ENCODE measurements around the gene RB1.

RB1 gene

DNA sequence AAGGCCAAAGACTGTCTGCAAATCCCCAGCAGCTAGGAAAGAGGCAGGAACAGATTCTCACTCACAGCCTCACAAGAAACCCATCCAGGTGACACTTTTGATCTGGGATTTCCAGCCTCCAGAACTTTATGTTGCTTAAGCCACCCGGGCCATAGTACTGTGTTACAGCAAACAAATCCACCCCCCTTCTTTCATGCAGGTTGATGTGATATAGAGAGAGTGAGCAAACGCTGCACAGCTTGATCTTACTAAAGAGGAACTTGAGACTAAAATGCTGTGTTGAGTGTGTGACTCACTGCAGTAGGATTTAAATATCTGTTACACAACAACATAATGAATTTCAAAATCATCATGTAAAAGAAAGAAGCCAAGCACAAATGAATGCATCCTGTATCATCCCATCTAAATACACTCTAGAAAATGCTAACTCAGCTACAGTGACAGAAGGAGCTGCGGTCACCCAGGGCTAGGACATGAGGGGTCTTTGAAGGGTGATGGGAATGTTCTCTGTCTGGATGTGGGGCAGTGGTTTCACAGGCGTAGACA is 197.2 kb downstream of the RB1 start:
- no peak for DNase-seq

DNA sequence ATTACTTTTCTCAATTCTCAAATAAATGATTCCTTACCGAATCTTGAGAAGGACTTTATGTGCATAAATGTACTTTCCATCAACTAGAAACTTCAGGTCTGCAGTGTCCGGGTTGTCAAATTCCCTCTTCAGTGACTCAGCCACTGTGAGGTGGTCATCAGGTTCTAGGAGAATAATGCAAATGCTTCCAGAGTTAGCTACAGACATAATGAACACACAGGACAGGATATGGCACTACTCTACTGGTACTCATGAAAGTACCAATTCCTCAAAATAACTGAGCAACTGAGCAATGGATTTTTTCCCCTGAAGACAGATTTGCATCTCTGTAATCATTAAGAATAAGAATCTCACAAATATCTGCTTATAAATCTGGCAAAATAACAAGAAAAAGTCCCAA is 198.2 kb downstream of the RB1 start:
- DNase-seq, result no peak

DNA sequence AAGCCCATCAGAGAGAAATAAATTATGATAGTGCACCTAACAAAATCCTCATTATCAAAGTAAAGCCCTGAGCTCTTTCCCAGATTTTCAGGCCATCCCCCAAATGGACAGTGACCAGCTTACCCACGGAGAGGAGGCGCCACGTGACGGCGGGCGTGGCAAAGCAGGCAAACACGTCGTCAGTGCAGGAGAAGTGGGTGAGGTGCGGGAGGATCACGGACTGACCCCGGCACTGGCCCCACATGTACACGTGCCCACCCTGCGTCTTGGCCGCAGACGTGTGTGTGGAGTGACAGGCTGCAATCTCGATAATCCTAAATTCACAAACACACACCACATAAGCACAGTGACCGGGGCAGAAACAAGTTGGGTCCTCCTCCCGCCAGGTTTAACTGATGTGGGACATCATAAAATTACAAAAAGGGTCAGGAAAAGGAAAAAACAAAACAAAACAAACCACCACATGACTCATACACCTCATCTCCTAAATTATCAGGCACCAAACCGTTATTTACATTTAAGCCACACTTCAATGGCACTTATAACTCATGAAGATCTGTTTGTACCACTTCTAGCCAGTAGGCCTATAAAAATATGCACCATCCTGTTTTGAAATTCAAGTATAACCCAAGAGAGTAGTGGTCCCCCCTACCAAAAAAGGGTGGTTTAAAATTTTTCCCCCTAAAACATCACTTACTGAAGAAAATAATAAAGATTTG is 199.2 kb downstream of the RB1 start:
- no peak for DNase-seq

DNA sequence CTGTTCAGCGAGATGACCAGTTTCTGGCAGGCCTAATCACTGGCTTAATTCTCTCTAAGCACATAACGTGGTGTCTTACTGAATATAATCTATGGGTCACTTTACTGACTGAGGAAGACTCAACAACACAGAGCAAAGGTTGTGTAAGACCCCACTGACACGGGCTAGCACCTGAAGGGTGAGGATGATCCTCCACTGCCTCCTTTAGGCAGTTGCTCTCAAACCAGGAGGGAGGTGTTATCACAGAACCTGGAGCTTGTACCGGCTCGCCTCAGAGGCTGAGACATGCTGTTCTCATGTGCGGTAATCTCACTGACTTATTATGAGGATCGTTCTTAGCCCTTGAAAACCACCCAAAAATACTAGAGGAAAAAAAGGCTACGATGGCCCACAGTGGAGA is 201.1 kb downstream of the RB1 start:
- DNase-seq, result no peak

DNA sequence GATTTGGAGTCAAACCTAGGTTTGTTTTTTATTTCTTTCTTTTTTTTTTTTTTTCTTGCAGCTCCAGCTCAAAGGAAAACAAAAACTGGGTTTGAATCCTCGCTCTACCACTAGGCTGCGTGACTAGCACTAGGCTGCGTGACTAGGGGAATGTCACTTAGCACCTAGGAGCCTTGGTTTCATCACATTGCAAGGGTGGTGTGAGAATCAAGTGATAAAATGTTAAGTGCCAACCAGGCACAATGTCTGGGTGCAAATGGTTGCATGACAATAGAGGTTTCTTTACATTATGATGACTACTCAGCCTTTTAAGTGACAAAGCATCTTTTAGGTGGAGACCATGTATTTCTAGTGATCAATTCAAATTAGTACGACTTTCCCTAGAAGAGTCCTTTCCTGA is 201.5 kb downstream of the RB1 start:
- DNase-seq, result no peak

DNA sequence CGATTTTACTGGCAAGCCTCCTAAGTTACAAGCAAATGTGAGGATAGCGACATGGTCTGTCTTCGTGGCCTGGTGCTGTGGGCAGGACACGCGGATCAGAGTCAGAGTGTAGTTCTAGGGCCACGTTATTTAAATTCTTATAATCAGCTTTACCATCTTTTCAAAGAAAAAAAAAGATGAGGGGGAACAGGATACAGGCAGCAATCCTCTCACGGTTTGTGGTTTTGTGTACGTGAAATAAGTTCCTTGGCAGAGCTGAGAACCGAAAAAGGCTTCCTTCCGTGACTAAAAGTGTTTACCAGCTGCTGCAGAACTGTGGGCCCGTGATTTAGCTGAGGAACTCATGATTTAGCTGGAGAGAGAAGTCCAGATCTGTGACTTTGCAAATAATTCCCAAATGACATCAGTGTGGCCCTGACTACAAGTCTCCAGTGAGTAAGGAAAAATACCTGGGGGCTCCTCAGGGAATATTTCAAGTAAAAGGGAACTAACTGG is 202.1 kb downstream of the RB1 start:
- DNase-seq, result no peak

DNA sequence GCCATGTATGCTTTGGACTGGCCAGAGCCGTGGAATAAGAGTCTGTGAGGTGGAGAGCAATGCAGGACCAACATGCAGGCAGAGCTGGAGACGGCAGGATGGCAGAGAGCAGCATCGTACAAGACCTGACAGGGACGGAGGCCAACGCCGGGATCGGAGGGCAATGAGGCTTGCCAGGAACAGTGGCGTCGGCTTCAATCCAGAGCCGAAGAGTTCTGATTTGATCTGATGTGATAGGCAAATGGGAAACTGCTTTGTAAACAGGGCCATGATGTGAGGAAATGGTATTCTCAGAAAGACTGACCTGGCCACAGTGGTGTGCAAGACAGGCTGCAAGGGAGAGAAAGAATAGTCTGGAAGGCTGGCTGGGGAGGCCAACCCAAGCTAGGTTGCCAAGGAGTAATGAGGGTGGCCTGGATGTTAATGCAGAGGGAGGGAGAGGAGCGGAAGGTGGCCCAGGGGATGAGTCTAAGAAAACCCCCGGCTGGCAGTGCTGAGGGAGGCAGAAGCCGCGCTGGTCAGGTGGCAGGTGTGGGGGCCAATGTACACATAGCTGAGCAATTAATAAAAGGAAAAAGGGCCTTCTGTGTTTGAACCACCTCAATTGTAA is 202.6 kb downstream of the RB1 start:
- DNase-seq, result no peak

DNA sequence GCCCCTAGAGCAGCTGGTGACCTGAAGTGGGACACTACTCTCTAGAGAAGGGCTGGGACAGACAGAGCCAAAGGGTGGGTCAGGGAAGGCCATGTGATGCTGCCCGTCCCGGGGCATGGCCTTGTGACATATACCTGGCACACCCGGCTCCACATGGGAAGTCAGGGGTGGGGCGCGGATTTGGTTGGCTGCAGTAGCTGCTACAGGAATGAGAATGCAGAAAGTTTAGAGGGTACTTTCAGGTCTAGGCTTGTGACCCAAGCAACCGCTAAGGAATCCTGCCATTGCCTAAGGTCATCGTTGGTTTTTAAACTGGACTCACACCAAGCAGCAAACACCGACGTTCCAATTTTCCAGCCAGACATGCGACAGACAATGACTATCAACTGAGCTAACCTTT is 203.5 kb downstream of the RB1 start:
- DNase-seq, result no peak

DNA sequence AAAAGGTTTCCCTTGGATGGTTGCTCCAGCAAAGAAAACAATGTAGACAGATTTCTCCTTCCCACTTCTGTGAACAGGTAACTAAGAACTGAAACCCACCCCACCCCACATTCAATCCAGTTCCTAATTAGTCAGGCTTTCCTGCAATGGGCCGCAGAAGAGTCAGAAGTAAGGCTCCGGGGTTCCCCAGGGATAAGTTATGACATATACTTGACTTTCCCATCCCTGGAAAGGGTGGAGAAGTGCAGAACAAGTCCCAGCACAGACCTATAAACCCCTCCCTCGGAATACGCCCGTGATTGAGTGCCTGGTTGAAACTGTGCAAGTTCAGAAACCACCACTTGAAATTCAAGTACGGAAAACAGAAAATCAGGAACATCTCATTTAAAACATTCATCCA is 204.5 kb downstream of the RB1 start:
- DNase-seq, result no peak

DNA sequence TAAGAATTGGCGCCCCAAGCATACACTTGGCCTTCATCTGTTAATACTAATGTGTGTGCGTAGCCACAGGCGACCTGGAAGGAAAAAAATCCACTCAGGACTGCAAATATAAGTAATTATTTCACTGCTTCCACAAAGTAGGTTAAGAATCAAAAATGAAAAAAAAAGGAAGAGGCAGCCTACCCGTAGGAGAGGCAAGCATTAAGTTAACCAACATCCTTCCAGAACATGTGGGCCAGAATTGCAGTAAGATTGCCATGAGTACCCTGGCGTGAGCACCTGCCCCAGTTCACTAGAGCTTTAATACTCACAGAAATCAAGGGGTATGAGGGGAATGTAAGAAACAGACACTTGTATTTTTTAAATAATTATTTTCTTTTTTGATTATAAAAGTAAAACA is 207.1 kb downstream of the RB1 start:
- DNase-seq, result no peak

DNA sequence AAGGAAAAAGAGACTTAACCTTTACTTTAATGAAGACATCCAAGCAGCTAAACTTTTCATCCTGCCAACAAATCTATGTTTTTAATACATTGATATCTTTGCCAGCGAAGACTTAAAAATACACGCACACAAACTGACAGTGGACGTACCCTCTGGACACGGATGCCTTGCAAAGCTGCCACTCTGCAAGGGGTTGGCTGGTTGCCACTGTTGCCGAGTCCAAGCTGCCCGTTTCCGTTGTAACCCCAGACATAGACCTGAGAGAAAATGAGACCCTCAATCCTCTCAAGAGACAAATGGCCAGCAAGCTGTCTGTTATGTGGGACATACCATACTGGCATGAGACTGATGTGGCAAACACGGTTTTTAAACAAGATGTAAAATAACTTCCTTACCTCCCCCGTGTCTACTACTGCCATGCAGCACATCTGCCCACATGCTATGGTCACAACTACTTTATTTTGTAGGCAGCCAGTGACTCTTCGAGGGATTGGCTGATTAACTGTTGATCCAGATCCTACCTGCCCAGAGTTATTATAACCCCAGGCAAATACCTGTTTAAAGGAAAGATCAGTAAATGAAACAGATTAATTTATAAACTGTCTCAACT is 208.2 kb downstream of the RB1 start:
- DNase-seq, result no peak

DNA sequence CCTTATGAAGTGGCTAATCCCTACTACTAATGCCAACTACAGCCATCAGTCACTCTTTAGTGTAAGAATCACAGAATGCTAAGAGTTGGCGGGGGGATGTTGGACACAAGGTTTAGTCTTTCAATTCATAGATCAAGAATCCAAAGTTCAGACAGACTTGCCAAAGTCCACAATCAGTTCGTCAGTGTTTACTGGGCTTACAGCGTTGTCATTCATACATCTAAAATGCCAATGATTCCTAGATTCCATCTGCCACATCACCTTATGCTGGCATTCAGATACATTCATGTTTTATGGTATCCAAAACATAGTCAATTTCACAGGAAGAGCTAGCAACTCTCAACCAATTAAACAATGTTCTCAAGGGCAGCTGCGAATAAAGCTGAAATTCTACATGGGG is 211.2 kb downstream of the RB1 start:
- DNase-seq, result no peak

DNA sequence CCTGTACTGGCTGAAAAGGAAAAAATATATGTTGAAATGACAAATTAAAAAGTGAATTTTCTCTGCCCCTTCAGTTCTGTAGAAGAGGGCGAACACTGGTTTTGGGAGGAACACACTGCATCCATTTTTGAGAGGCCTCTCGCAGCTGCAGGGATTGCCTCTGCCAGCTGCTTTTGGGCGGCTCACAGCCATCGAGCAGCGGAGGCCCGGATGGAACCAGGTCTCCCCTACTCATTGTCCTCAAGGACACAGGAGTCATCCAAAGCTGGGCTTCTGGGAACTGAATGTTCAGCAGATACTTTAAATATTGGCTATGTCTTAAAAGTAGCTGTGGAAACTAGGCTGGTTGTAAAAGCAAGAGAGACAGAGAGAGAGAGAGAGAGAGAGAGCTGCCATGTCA is 212.2 kb downstream of the RB1 start:
- no peak for DNase-seq

DNA sequence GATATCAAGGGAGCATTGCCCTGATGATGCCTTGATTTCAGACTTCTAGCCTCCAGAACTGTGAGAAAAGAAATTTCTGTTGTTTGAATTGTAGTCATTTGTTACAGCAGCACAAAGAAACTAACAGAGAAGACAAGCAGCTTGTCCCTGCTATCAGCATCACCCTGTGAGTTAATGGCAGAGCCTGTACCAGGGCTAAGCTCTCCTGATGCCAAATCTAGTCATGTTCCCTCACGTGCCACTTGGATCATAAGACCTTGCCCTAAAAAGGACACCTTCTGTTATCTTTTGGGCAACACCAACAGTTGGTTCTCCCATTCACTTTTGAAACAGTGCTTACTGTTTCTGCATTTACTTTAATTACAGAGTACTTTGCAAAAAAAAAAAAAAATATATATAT is 214.5 kb downstream of the RB1 start:
- DNase-seq, result no peak

DNA sequence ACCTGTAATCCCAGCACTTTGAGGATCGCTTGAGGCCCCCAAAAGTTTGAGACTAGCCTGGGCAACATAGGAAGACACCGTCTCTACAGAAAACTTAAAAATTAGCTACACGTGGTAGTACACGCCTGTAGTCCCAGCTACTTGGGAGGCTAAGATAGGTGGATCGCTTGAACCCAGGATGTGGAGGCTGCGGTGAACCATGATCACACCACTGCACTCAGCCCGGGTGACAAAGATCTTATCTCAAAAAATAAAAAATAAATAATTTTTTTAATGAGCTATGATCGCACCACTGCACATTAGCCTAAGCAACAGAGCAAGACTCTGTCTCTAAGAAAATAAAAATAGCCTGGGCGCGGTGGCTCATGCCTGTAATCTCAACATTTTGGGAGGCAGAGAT is 222.7 kb downstream of the RB1 start:
- DNase-seq, result no peak

DNA sequence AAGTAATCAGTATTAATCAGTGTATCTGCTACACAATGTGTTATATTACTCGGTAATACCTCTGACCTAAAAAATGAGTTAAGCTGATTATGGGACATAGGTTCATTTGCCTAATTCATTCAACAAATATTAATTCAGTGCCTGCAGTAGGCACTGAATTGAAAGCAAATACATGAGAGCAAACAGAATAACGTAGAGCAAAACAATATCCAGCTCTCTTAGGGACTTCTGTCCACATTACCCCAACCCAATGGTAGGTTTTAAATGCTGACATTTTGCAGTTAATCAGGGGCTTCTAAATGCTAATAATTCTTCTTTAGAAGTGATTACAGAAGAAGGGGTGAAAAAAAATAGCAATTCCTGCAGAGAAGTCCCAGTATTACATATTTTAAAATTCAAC is 224.4 kb downstream of the RB1 start:
- no peak for DNase-seq

DNA sequence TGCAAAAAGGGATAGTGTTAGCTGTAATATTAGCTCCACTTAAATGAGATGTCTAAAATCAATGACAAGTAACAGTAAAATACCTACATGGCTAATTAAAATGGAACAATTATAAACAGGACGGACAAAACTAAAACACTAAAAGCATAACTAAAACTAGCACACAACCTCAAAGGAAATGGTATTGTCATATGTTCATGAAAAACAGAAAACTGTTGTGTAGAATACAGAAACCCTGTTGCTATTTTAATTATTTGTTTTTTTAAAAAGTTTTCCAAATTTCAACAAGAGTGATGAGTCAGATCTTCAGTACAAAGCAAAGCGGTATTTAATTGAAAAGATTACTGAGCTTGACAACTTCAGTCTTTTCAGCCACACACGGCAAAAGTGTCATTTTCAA is 225.2 kb downstream of the RB1 start:
- DNase-seq, result no peak

DNA sequence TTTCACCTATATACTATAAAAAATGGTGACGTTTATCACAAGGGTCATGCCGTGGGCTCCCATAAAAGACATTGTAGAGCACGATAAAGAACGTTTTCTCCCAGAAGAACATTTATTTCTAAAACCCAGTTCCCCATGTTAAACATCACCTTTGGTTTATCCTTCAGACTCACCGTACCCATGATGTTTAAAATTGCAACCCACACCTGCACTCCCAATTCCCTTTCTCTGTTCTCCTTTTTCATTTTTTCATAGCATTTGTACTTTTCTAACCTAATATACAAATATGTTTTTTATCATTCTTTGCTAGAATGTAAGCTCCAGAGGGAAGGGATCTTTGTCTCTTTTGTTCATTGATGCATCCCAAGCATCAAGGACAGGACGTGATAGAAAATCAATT is 227.3 kb downstream of the RB1 start:
- no peak for DNase-seq

All from 8988T (cell line).